CD4-positive, alpha-beta memory T cell (primary cell): ENCODE measurements around the gene VEPH1. TPM values are rescaled to one million over a fixed set of nuclear protein-coding genes. Genes with fewer than 3 reads are reported as not detected.
A peak's percentile ranks its signal among the peaks of the same experiment; 100 is the strongest.

Experiments
- CTCF ChIA-PET: fragments of 350-600 bp; sonication (Branson Sonifier 250); formaldehyde crosslinking; loops from one replicate; lab custom pipeline; 2021; ENCODE audit warnings: inconsistent platforms; ENCODE audit not compliant: partially characterized antibody; lab: Charles Lee
- POLR2A ChIA-PET: fragments of 350-600 bp; sonication (Branson Sonifier 250); formaldehyde crosslinking; loops from one replicate; lab custom pipeline; 2021; ENCODE audit not compliant: partially characterized antibody; lab: Charles Lee
- DNase-seq, 5 donors: peaks; one replicate each; pipeline versions ENCODE4 v3.0.0 to v3.0.0-alpha.2; 2020 to 2022; ENCODE audit warnings: mixed read lengths in 1 of 5
- H3K27ac ChIP-seq: one replicate; pipeline ENCODE4 v1.7.0; 2013; ENCODE audit warnings: low read depth, low read length
- H3K27me3 ChIP-seq: 2 replicates; pipeline ENCODE4 v1.7.0; 2013; ENCODE audit warnings: mild to moderate bottlenecking, low read length, moderate library complexity; ENCODE audit not compliant: insufficient read depth
- H3K36me3 ChIP-seq: 2 replicates; pipeline ENCODE4 v1.7.0; 2013; ENCODE audit warnings: mild to moderate bottlenecking, low read length, moderate library complexity; ENCODE audit not compliant: insufficient read depth
- H3K4me1 ChIP-seq: 2 replicates; pipeline ENCODE4 v1.7.0; 2013; ENCODE audit warnings: mild to moderate bottlenecking, low read length, moderate library complexity; ENCODE audit not compliant: insufficient read depth
- H3K4me3 ChIP-seq, 2 donors: one replicate each; pipeline ENCODE4 v1.7.0; 2013; ENCODE audit warnings: low read length in 2 of 2, mild to moderate bottlenecking in 1 of 2
- H3K9me3 ChIP-seq, 2 donors: one replicate each; pipeline ENCODE4 v1.7.0; 2013; ENCODE audit warnings: low read length in 2 of 2, control low read depth in 1 of 2; ENCODE audit not compliant: control insufficient read depth in 1 of 2
- H3K27ac Mint-ChIP-seq, 7 donors: one replicate each; pipeline ENCODE4 v1.8.0; 2020 to 2021; ENCODE audit warnings: mixed read lengths in 7 of 7, mild to moderate bottlenecking in 6 of 7, inconsistent platforms in 3 of 7, moderate library complexity in 3 of 7
- H3K27me3 Mint-ChIP-seq, 2 donors: one replicate each; pipeline ENCODE4 v1.8.0; 2020 to 2021; ENCODE audit warnings: mixed read lengths in 2 of 2
- H3K36me3 Mint-ChIP-seq, 2 donors: one replicate each; pipeline ENCODE4 v1.8.0; 2020 to 2021; ENCODE audit warnings: mixed read lengths in 2 of 2, inconsistent platforms in 1 of 2, mild to moderate bottlenecking in 1 of 2
- H3K4me1 Mint-ChIP-seq, 4 donors: one replicate each; pipeline ENCODE4 v1.8.0; 2020 to 2021; ENCODE audit warnings: mixed read lengths in 4 of 4, mild to moderate bottlenecking in 1 of 4
- H3K4me3 Mint-ChIP-seq, 8 donors: one replicate each; pipeline ENCODE4 v1.8.0; 2020 to 2021; ENCODE audit warnings: mixed read lengths in 8 of 8, mild to moderate bottlenecking in 7 of 8, moderate library complexity in 6 of 8, inconsistent platforms in 3 of 8
- H3K9me3 Mint-ChIP-seq, 8 donors: one replicate each; pipeline ENCODE4 v1.8.0; 2020 to 2021; ENCODE audit warnings: mixed read lengths in 8 of 8, mild to moderate bottlenecking in 5 of 8, inconsistent platforms in 3 of 8, moderate library complexity in 1 of 8
- intact Hi-C: fragments of 100-400 bp; cut with micrococcal nuclease; formaldehyde crosslinking; loops from one replicate; pipeline ENCODE4 v1.15.1; 2023
- polyA plus RNA-seq, 2 donors: library from polyadenylated mRNA; unstranded; fragments of 300-500 nt; fragmentation: Illumina TruSeq; gene quantifications; one replicate each; pipeline ENCODE4 v1.2.3, GENCODE V29; 2021
- total RNA-seq, 2 experiments: library from RNA; stranded (reverse); gene quantifications; one replicate each; pipeline ENCODE4 v1.2.3, GENCODE V29; 2021

Gene VEPH1
- total and polyA plus RNA-seq, 4 experiments from 2014 or later: not detected

DNA sequence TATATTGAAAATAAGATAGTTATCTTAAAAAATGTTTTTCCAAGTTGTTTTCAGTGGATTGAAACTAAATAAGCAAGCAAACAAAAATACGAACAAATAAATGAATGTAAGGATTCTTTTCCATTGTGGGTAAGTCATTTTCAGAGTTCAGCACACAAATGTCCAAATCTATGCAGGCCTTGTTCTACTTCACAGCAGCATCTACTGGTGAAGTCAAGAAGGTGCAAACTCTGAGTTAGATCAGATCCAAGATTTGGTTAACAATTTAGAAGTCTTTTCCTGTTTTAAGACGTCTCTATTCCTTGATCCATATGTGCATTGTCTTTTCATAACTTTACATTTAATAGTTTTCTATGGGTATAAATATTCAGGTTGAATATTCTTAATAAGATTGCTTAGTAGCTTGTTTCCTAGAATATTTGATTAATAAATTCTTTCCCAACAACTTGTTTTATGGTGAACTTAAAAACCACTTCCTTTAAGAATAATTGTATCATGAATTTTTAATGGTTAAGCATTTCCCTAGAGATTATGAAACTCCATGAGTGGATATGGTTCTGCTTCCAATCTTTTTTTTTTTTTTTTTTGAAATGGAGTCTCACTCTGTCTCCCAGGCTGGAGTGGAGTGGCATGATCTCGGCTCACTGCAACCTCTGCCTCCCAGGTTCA lies 56.1 kb downstream of the VEPH1 start:
- peaks cover 0 to 2% (median 0%) of the 10 kb centered on the region in 8 donors for H3K9me3 Mint-ChIP-seq
- H3K27ac ChIP-seq: no peak overlapping the region
- no peaks in the 10 kb centered on the region for H3K9me3 ChIP-seq
- H3K27ac Mint-ChIP-seq: no peak overlapping the region
- H3K4me3 ChIP-seq: no peak overlapping the region
- no peaks in the 10 kb centered on the region for H3K36me3 ChIP-seq
- no peaks in the 10 kb centered on the region for H3K36me3 Mint-ChIP-seq
- intact Hi-C loops: no loop called here
- no peaks in the 10 kb centered on the region for H3K4me1 ChIP-seq
- H3K27me3 ChIP-seq: no peaks in the 10 kb centered on the region
- CTCF ChIA-PET: interaction anchor here (0.7 kb wide), 1 partner anchor 291 kb away, joined by 3 read pairs; no protein-coding TSS in a partner anchor
- DNase-seq: no peak
- H3K4me3 Mint-ChIP-seq: no peak overlapping the region
- no peaks in the 10 kb centered on the region for H3K4me1 Mint-ChIP-seq
- H3K27me3 Mint-ChIP-seq: peaks cover 1 to 4% of the 10 kb centered on the region in 2 donors
- POLR2A ChIA-PET: no interaction called here

DNA sequence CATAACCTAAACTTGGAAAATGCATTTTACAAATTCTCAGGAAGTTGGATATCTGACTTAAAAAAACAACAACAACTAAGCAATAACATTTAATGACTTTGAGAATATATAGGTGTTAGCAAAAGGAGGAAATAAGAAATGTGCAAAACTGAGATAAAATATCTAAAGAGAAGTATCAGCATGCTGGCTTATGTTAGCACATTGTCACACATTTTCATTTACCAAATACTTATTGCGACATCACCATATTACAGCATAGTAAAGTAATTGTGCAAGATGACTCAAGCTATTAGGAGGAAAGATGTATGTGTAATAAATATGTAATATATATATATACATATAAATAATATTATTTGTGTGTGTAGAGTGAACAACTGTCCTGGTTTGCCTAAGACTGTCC lies 57.4 kb downstream of the VEPH1 start:
- ChIA-PET CTCF (no interaction called here), POLR2A (no interaction called here)
- no peak overlapping the region for H3K27ac Mint-ChIP-seq
- H3K27me3 Mint-ChIP-seq: peaks cover 0 to under 1% of the 10 kb centered on the region in 2 donors
- Histone ChIP-seq H3K4me1 (no peaks in the 10 kb centered on the region), H3K4me3 (no peak overlapping the region), H3K27ac (no peak overlapping the region), H3K9me3 (no peaks in the 10 kb centered on the region), H3K36me3 (no peaks in the 10 kb centered on the region), H3K27me3 (no peaks in the 10 kb centered on the region)
- H3K36me3 Mint-ChIP-seq: no peaks in the 10 kb centered on the region
- DNase-seq: no peak
- H3K4me1 Mint-ChIP-seq: no peaks in the 10 kb centered on the region
- H3K4me3 Mint-ChIP-seq: no peak overlapping the region
- no peaks in the 10 kb centered on the region for H3K9me3 Mint-ChIP-seq
- intact Hi-C loops: no loop called here

GRCh38 chr3:157444797-157445184 lies 58.4 kb downstream of the VEPH1 start:
- Histone ChIP-seq H3K36me3 (no peaks in the 10 kb centered on the region), H3K27me3 (no peaks in the 10 kb centered on the region), H3K4me1 (no peaks in the 10 kb centered on the region), H3K9me3 (no peaks in the 10 kb centered on the region), H3K27ac (no peak overlapping the region), H3K4me3 (no peak overlapping the region)
- Mint-ChIP-seq H3K9me3 (no peaks in the 10 kb centered on the region), H3K4me1 (no peaks in the 10 kb centered on the region), H3K36me3 (no peaks in the 10 kb centered on the region), H3K27me3 (no peaks in the 10 kb centered on the region), H3K27ac (no peak overlapping the region), H3K4me3 (no peak overlapping the region)
- ChIA-PET POLR2A (no interaction called here), CTCF (no interaction called here)
- DNase-seq: no peak
- intact Hi-C loops: no loop called here

DNA sequence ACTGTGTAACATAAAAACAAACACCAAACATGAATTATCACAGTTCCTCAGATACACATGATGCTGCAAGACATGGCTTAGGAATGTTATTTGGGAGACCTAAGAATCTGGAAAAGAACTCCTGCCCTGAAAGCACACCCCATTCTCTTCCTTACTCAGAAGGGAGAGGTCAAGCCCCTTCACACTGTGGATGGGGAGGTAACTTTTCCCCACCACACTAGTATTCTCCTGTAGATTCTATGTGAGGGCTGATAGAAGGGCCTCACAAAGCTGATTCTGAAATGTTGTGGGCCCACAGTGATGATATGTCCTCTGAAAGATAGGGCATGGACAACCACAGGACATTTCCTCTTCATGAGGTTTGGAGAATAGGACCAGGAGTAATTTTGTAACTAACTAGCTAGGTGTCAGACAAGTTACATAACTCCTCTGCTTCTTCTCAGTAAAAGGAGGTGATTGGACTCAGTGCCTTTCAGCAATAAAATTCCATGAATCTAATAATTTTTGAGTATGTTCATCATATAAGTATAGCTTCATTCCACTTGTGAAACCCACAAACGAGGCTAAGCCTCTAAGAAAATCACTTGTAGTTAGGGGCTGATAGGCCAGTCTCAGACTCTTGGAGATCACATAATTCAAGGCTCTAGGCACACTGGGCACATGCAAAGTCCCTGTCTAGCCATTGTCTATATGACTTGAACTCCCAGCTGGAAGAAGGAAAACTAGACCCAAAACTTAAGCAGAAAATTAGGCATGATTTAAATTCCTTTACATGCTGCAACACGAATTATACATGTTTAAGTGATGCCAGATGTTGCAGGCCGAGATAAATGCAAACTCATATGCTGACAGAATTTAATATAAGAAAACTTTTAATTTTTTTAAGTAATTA lies 59.1 kb downstream of the VEPH1 start:
- Histone ChIP-seq H3K27me3 (no peaks in the 10 kb centered on the region), H3K36me3 (no peaks in the 10 kb centered on the region), H3K4me3 (no peak overlapping the region), H3K27ac (no peak overlapping the region), H3K9me3 (no peaks in the 10 kb centered on the region), H3K4me1 (no peaks in the 10 kb centered on the region)
- ChIA-PET POLR2A (no interaction called here), CTCF (no interaction called here)
- Mint-ChIP-seq H3K4me3 (no peak overlapping the region), H3K36me3 (no peaks in the 10 kb centered on the region), H3K27ac (no peak overlapping the region), H3K9me3 (no peaks in the 10 kb centered on the region), H3K4me1 (no peaks in the 10 kb centered on the region), H3K27me3 (peaks cover 1 to 3% of the 10 kb centered on the region in 2 donors)
- no peak for DNase-seq
- intact Hi-C loops: no loop called here

DNA sequence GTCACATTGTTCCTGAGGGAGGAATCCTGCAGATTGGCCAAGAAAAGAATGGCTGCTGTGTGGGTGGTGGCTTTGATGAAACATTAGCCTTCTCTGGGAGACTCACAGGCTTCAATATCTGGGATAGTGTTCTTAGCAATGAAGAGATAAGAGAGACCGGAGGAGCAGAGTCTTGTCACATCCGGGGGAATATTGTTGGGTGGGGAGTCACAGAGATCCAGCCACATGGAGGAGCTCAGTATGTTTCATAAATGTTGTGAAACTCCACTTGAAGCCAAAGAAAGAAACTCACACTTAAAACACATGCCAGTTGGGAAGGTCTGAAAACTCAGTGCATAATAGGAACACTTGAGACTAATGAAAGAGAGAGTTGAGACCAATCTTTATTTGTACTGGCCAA lies 60.5 kb downstream of the VEPH1 start:
- H3K4me3 ChIP-seq: no peak overlapping the region
- H3K27ac ChIP-seq: no peak overlapping the region
- POLR2A ChIA-PET: no interaction called here
- H3K36me3 Mint-ChIP-seq: no peaks in the 10 kb centered on the region
- H3K27me3 Mint-ChIP-seq: peaks cover 6 to 10% of the 10 kb centered on the region in 2 donors
- H3K9me3 Mint-ChIP-seq: peaks cover 0 to 1% (median 0%) of the 10 kb centered on the region in 8 donors
- no peaks in the 10 kb centered on the region for H3K9me3 ChIP-seq
- H3K4me1 Mint-ChIP-seq: no peaks in the 10 kb centered on the region
- H3K27me3 ChIP-seq: no peaks in the 10 kb centered on the region
- no peaks in the 10 kb centered on the region for H3K4me1 ChIP-seq
- CTCF ChIA-PET: no interaction called here
- H3K4me3 Mint-ChIP-seq: no peak overlapping the region
- intact Hi-C loops: no loop called here
- DNase-seq: no peak
- H3K27ac Mint-ChIP-seq: no peak overlapping the region
- no peaks in the 10 kb centered on the region for H3K36me3 ChIP-seq

GRCh38 chr3:157441102-157441624 lies 62.1 kb downstream of the VEPH1 start:
- Histone ChIP-seq H3K27me3 (no peaks in the 10 kb centered on the region), H3K9me3 (no peaks in the 10 kb centered on the region), H3K4me1 (no peaks in the 10 kb centered on the region), H3K36me3 (no peaks in the 10 kb centered on the region), H3K4me3 (no peak overlapping the region), H3K27ac (no peak overlapping the region)
- no peak for DNase-seq
- Mint-ChIP-seq H3K4me3 (no peak overlapping the region), H3K27ac (no peak overlapping the region), H3K27me3 (peaks cover 15 to 17% of the 10 kb centered on the region in 2 donors), H3K4me1 (peaks cover 0 to 6% (median 3%) of the 10 kb centered on the region in 4 donors), H3K36me3 (no peaks in the 10 kb centered on the region), H3K9me3 (peaks cover 0 to 3% (median 0%) of the 10 kb centered on the region in 8 donors)
- POLR2A ChIA-PET: interaction anchor here (0.7 kb wide), 1 partner anchor 11 kb away, joined by 3 read pairs; no protein-coding TSS in a partner anchor
- CTCF ChIA-PET: no interaction called here
- intact Hi-C loops: no loop called here

GRCh38 chr3:157438194-157438730 lies 65.0 kb downstream of the VEPH1 start:
- Histone ChIP-seq H3K36me3 (no peaks in the 10 kb centered on the region), H3K9me3 (no peaks in the 10 kb centered on the region), H3K27ac (no peak overlapping the region), H3K4me1 (no peaks in the 10 kb centered on the region), H3K27me3 (no peaks in the 10 kb centered on the region), H3K4me3 (no peak overlapping the region)
- peaks cover 15 to 19% of the 10 kb centered on the region in 2 donors for H3K27me3 Mint-ChIP-seq
- no peak for DNase-seq
- no peak overlapping the region for H3K27ac Mint-ChIP-seq
- intact Hi-C loops: no loop called here
- H3K36me3 Mint-ChIP-seq: no peaks in the 10 kb centered on the region
- peaks cover 0 to 3% (median 0%) of the 10 kb centered on the region in 8 donors for H3K9me3 Mint-ChIP-seq
- H3K4me3 Mint-ChIP-seq: peak overlapping the region in 1 of 8 donors; percentile 34
- H3K4me1 Mint-ChIP-seq: peaks cover 0 to 6% (median 3%) of the 10 kb centered on the region in 4 donors
- ChIA-PET POLR2A (no interaction called here), CTCF (no interaction called here)
